Measurements from ENCODE around the gene ZC3HAV1L.

ZC3HAV1L gene

DNA sequence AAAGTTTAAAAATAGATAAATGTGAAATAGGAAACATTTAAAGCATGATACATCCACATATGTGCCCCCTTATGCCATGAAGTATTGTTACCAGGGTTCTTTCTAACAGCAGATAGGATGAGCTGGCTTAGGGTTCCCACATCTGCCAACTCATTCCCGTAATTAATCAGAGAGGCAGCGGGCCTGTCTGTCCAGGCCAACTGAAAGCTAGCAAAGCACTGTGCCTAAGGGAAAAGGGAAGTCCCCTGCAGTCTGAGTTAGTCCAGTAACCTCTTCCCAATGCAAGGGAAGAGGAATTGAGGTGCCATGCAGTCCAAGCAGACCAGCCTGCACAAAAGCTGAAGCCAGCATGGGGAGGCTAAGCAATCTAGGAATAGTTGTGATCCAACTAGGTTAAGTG, 18.3 kb upstream of the ZC3HAV1L start:
- DNase-seq (ENCODE audit: low read depth) = no peak
- TF ChIP-seq, protein P1, sequence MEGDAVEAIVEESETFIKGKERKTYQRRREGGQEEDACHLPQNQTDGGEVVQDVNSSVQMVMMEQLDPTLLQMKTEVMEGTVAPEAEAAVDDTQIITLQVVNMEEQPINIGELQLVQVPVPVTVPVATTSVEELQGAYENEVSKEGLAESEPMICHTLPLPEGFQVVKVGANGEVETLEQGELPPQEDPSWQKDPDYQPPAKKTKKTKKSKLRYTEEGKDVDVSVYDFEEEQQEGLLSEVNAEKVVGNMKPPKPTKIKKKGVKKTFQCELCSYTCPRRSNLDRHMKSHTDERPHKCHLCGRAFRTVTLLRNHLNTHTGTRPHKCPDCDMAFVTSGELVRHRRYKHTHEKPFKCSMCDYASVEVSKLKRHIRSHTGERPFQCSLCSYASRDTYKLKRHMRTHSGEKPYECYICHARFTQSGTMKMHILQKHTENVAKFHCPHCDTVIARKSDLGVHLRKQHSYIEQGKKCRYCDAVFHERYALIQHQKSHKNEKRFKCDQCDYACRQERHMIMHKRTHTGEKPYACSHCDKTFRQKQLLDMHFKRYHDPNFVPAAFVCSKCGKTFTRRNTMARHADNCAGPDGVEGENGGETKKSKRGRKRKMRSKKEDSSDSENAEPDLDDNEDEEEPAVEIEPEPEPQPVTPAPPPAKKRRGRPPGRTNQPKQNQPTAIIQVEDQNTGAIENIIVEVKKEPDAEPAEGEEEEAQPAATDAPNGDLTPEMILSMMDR (IDR thresholded peaks at IDR 0.05; ENCODE audit: insufficient read depth, low read depth, low read length, missing control alignments) = no peak
- H3K4me3 ChIP-seq (ENCODE audit: low read depth, low read length) = no peak overlapping the region

DNA sequence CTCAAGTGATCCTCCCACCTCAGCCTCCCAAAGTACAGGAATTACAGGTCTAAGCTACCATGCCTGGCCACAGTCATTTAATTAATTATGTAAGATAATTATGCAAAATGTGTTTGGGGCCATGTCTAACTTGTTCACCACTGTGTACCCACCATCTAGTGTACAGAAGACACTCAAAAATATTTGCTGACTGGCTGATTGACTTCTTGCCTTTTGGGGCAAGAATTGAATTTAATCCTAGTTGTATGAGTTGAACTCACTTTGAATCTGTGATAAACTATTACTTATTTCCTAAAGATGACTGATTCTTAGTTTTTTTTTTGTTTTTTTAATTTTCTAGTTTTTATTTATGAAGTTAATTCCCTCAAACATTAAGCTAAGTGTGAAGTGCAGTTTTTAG, 15.8 kb upstream of the ZC3HAV1L start:
- TF ChIP-seq, protein P1 (IDR thresholded peaks at IDR 0.05; ENCODE audit: insufficient read depth, low read depth, low read length, missing control alignments) = no peak
- no peak for DNase-seq (ENCODE audit: low read depth)
- H3K4me3 ChIP-seq (ENCODE audit: low read depth, low read length) = no peak overlapping the region

- H3K4me3 ChIP-seq (ENCODE audit: low read depth, low read length) = no peak overlapping the region
- TF ChIP-seq, protein P1 (IDR thresholded peaks at IDR 0.05; ENCODE audit: insufficient read depth, low read depth, low read length, missing control alignments) = no peak
- no peak for DNase-seq (ENCODE audit: low read depth)
Observed at GRCh38 chr7:139049936-139050335, 14.1 kb upstream of the ZC3HAV1L start.

GRCh38 chr7:139049111-139049510, 13.3 kb upstream of the ZC3HAV1L start:
- TF ChIP-seq, protein P1 (IDR thresholded peaks at IDR 0.05; ENCODE audit: insufficient read depth, low read depth, low read length, missing control alignments) = no peak
- no peak overlapping the region for H3K4me3 ChIP-seq (ENCODE audit: low read depth, low read length)
- no peak for DNase-seq (ENCODE audit: low read depth)

DNA sequence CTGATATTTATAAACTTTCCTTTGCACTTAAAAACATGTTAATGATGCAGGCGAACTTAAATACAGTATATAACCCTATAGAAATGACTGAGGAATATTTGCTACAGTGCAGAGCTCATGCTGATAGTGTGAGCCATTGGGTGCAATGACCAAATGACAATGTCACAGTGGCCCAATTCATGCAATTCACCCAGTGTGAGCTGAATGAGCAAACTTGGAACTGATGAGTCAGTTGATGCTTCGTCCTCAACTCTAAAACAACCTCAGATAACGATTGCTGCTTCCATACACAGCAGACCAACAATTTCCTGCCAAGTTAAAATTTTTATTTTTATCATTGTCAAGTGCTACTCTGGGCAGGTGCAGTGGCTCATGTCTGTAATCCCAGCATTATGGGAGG, 12.1 kb upstream of the ZC3HAV1L start:
- no peak overlapping the region for H3K4me3 ChIP-seq (ENCODE audit: low read depth, low read length)
- no peak for DNase-seq (ENCODE audit: low read depth)
- TF ChIP-seq, protein P1 (IDR thresholded peaks at IDR 0.05; ENCODE audit: insufficient read depth, low read depth, low read length, missing control alignments) = no peak

- TF ChIP-seq, protein P1 (IDR thresholded peaks at IDR 0.05; ENCODE audit: insufficient read depth, low read depth, low read length, missing control alignments) = no peak
- DNase-seq (ENCODE audit: low read depth) = no peak
- H3K4me3 ChIP-seq (ENCODE audit: low read depth, low read length) = no peak overlapping the region
Observed at GRCh38 chr7:139046143-139046542, 10.3 kb upstream of the ZC3HAV1L start.

Data from GM12865 (cell line).